D721Med (cell line): Measurements from ENCODE around the gene CYTH3.

ENCODE experiments used
- DNase-seq: peaks from one replicate; pipeline ENCODE4 v3.0.0; 2011; ENCODE audit warnings: low spot score; ENCODE audit not compliant: insufficient read length
- FAIRE-seq: peaks from 2 replicates; lab custom pipeline; 2011; peaks lifted over from hg19 to GRCh38; lab: Jason Lieb, UNC
- TF ChIP-seq, protein P1 (sequence below): IDR thresholded peaks from 2 replicates; pipeline ENCODE4 v1.5.1; 2012; ENCODE audit warnings: mild to moderate bottlenecking, control low read depth; ENCODE audit not compliant: insufficient read depth; ENCODE audit errors: missing control alignments

The CYTH3 gene

DNA sequence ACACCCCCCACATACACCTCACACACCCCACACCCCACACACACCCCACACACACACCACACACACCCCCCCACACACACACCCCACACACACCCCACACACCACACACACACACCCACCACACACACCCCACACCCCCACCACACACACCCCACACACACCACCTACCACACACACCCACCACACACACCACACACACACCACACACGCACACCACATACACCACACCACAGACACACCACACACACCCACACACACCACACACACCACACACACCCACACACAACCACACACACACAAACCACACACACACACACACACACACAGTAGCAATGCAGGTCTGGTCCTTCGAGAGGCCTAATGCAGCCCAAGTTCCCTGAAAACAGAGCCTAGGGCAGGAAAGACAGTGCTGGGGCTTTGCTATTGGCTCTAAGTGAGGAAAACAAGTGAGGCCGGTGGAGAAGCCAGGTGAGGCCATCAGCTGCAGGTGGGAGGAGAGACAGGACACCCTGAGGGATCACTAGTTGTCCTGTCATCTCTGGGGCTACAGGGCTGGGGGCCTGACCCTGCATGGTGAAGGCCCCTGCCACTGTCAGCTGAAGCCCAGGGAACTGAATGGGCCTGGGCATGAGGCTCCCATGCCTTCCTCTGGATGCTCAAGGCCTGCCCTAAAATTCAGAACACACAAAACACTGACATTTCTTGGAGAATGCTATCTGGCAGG lies 92.6 kb downstream of the CYTH3 start:
- no peak for FAIRE-seq

DNA sequence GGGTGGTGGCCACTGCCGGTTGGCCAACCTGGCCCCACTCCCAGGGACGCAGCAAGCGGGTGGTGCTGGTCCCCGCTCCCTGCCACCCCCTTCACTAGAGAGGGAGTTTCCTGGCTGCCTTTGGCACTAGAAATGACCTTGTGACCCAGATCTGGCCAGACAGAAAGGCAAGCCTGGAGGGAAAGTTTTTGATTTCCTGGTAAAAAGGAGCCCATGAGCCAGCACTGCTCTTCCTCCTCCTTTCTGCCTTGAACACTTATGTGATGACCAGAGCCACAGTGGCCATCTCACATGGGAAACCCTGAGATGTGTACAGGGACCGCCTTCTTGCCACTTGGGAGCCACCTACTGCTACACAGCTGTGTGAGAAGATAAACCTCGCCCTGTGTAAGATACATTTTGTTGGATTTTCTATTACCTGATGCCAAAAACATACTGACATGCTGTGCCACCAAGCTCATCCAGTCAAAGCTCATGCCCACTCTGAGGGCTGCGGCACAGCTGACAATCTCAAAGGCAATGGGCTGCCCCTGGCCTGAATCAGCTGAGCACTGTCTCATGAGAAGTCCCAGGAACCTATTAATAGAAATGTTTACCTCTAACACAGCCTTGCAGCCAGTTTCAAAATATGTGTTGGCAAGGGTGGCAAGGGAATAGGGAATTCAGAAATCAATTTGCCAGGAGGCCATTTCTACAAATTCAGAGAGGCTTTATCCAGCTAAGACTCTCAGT lies 94.0 kb downstream of the CYTH3 start:
- DNase-seq (no peak), FAIRE-seq (no peak)
- TF ChIP-seq, protein P1, sequence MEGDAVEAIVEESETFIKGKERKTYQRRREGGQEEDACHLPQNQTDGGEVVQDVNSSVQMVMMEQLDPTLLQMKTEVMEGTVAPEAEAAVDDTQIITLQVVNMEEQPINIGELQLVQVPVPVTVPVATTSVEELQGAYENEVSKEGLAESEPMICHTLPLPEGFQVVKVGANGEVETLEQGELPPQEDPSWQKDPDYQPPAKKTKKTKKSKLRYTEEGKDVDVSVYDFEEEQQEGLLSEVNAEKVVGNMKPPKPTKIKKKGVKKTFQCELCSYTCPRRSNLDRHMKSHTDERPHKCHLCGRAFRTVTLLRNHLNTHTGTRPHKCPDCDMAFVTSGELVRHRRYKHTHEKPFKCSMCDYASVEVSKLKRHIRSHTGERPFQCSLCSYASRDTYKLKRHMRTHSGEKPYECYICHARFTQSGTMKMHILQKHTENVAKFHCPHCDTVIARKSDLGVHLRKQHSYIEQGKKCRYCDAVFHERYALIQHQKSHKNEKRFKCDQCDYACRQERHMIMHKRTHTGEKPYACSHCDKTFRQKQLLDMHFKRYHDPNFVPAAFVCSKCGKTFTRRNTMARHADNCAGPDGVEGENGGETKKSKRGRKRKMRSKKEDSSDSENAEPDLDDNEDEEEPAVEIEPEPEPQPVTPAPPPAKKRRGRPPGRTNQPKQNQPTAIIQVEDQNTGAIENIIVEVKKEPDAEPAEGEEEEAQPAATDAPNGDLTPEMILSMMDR, result no peak

More for the DNA sequence above, 92.6 kb downstream of the CYTH3 start:
- DNase-seq, result no peak
- TF ChIP-seq, protein P1, result no peak

DNA sequence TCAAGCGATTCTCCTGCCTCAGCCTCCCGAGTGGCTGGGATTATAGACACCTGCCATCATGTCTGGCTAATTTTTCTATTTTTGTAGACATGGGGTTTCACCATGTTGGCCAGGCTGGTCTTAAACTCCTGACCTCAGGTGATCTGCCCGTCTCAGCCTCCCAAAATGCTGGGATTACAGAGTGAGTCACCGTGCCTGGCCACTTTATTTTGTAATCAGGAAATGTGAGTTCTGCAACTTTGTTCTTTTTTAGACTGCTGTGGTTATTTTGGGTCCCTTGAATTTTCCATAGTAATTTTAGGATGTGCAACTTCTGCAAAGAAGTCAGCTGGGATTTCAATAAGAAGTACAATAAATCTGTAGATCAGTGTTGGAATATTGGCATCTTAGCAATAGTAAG lies 96.8 kb downstream of the CYTH3 start:
- DNase-seq (no peak), FAIRE-seq (no peak)
- TF ChIP-seq, protein P1, result no peak

DNA sequence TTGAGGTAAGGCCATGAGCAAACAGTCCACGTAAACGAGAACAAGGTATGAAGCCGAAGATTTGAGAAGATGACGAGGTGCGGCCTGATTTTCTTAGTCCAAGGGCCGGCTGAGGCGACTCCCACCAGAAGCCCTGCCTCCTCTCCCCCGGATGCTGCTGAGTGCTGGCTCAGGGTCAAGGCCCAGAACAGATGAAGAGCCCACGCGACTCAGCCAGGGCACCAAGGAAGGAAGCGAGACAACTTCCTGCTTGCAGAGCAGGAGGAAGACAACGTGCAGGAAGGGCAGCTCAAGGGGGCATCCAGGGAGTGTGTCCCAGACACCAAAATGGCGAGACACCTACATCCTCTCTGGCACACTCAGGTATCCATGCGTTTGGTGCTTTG lies 99.5 kb downstream of the CYTH3 start:
- no peak for FAIRE-seq
- DNase-seq, result no peak
- TF ChIP-seq, protein P1, result no peak

DNA sequence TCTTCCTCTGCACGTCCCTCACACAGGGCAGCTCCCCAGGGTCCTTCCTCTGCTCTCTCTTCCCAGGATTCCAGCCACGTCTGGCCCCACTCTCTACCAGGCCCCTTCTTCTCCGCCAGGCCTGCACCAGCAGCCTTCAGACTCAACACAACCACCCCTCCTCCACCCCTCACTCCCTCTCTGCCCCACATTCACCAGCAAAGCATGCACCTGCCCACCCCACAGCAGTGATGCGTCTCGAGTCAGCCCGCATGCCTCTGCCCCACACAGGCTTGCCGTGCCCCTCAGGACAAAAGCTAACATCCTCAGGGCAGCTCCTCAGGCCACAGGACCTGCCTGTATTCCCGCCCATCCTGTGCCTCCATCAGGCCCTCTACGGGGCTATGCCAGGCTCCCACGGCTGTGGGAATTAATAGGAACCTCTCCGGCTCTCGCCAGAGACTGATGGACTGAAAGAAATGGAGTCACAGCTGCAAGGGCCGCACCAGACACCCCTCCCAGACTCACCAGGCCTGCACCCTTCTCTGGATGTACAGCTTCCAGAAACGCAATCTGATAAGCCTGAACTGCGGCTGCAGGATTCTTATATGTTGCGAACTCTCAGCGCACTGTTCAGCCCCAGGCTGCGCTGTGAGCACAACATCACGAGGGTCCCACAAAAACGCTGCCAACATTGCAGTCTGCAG lies 100.1 kb downstream of the CYTH3 start:
- DNase-seq (no peak), FAIRE-seq (no peak)
- TF ChIP-seq, protein P1, result no peak

DNA sequence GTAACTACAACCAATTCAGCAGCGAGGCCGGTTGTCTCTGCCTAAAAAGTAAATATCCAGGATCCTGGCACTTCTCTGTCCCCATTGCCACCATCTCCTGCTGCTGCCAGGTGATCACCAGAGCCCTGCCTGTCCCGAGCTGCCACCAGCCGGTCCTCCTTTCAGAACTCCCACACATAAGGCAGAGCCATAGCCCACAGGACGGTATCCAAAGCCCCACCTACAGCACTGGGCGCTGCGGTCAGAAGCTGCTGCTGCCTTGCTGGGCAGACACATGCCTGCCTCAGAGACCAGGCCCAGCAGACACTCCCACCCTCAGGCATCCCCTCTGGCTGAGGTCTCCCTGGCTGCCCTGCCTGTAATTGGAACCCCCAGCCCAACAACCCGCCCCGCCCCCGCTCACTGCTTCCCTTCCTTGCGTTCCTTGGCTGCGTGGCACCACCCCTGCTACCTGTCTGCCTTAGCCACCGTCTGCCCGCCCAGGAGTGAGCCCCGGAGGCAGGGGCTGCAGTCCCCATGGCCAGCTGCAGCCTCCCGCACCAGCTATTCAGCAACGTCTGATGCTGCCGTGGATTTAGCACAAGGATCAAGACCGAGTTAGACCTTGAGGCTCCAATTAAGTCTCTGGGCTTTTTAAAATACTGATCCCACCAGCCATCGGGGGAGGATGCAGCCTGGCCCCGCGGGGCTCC lies 100.7 kb downstream of the CYTH3 start:
- FAIRE-seq (no peak), DNase-seq (no peak)
- TF ChIP-seq, protein P1, result no peak
